ENCODE measurements around the gene KCTD16.

The KCTD16 gene

DNA sequence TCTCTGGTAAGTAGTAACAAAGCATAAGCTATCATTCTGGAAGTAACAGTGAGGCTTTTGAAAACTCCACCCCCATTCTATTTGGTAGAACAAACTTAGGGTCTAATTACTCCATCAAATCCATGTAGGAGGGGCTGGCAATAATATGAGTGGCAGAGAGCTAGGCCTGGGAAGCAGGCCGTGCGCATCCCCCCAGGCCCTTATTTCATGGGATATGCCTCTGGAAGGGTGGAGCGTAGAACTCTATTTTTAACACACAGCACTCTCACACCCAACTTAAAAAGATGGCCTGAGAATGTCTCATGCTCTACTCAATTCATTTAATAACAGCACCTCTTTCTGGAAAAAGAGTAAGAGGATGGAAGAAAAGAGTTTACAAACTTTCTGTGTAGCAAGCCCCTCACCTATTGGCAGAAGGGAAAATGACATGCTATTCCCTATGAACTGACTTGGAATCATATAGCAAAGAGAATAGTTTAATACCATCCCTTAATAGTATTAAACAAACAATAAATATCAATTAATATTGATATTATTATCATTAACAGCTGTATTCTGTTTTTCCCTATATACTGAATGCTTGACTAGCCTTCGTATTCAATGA is 233.2 kb downstream of the KCTD16 start:
- DNase-seq, result no peak
- Histone ChIP-seq H3K36me3 (replicated peaks; ENCODE audit: insufficient read depth, low read length) (no peaks in the 10 kb centered on the region), H3F3A (ENCODE audit: insufficient read depth, low read length) (no peaks in the 10 kb centered on the region), H4K20me1 (ENCODE audit: insufficient read depth, low read length) (no peaks in the 10 kb centered on the region), H3K9me2 (replicated peaks; ENCODE audit: insufficient read depth, low read length) (no peaks in the 10 kb centered on the region), H3K27me3 (replicated peaks; ENCODE audit: insufficient read depth, low read length) (no peaks in the 10 kb centered on the region), H3K4me3 (ENCODE audit: low read length) (no peak overlapping the region), H3K9me3 (replicated peaks; ENCODE audit: insufficient read depth, low read length) (no peaks in the 10 kb centered on the region), H3K27ac (ENCODE audit: low read length) (no peak overlapping the region), H2AFZ (ENCODE audit: low read length) (no peak overlapping the region), H3K4me1 (ENCODE audit: low read length) (no peaks in the 10 kb centered on the region), H3K79me2 (ENCODE audit: low read length) (no peaks in the 10 kb centered on the region), H3K4me2 (ENCODE audit: low read depth, low read length) (no peak overlapping the region), H3K9ac (ENCODE audit: low read length) (no peak overlapping the region)
- TF ChIP-seq, protein P1, sequence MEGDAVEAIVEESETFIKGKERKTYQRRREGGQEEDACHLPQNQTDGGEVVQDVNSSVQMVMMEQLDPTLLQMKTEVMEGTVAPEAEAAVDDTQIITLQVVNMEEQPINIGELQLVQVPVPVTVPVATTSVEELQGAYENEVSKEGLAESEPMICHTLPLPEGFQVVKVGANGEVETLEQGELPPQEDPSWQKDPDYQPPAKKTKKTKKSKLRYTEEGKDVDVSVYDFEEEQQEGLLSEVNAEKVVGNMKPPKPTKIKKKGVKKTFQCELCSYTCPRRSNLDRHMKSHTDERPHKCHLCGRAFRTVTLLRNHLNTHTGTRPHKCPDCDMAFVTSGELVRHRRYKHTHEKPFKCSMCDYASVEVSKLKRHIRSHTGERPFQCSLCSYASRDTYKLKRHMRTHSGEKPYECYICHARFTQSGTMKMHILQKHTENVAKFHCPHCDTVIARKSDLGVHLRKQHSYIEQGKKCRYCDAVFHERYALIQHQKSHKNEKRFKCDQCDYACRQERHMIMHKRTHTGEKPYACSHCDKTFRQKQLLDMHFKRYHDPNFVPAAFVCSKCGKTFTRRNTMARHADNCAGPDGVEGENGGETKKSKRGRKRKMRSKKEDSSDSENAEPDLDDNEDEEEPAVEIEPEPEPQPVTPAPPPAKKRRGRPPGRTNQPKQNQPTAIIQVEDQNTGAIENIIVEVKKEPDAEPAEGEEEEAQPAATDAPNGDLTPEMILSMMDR (IDR thresholded peaks at IDR 0.05; ENCODE audit: low read length), result no peak
- TF ChIP-seq EZH2phosphoT487 (IDR thresholded peaks at IDR 0.05; ENCODE audit: low read length) (no peak), EZH2 (optimal IDR thresholded peaks at IDR 0.05; ENCODE audit: low read depth, low read length) (no peak)

DNA sequence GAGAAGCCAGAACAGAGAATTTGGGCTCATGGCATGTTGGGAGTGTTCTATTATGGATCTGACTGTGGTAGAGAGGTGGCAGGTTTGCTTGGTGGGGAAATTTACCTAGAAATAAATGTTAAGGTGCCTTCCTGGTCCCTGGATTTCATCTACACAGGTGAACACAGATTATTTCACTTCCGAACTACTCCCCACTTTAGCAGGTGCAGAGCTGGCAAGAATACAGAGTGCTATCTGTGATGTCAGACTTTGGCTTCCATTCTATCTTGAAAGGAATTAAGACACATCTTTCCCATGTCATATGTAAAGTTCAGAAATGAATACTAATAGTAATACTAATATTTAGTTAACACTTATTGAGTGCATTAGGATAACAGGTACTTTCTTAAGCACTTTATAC is 234.0 kb downstream of the KCTD16 start:
- H3K9me3 ChIP-seq (replicated peaks; ENCODE audit: insufficient read depth, low read length), result no peaks in the 10 kb centered on the region
- H3K27me3 ChIP-seq (replicated peaks; ENCODE audit: insufficient read depth, low read length), result no peaks in the 10 kb centered on the region
- no peaks in the 10 kb centered on the region for H3K9me2 ChIP-seq (replicated peaks; ENCODE audit: insufficient read depth, low read length)
- no peaks in the 10 kb centered on the region for H4K20me1 ChIP-seq (ENCODE audit: insufficient read depth, low read length)
- TF ChIP-seq, protein P1 (IDR thresholded peaks at IDR 0.05; ENCODE audit: low read length), result no peak
- TF ChIP-seq EZH2 (optimal IDR thresholded peaks at IDR 0.05; ENCODE audit: low read depth, low read length) (no peak), EZH2phosphoT487 (IDR thresholded peaks at IDR 0.05; ENCODE audit: low read length) (no peak)
- H3K4me1 ChIP-seq (ENCODE audit: low read length), result no peaks in the 10 kb centered on the region
- no peak overlapping the region for H3K4me2 ChIP-seq (ENCODE audit: low read depth, low read length)
- H3K27ac ChIP-seq (ENCODE audit: low read length), result no peak overlapping the region
- no peaks in the 10 kb centered on the region for H3K36me3 ChIP-seq (replicated peaks; ENCODE audit: insufficient read depth, low read length)
- no peak for DNase-seq
- H3K79me2 ChIP-seq (ENCODE audit: low read length), result no peaks in the 10 kb centered on the region
- no peak overlapping the region for H3K9ac ChIP-seq (ENCODE audit: low read length)
- H2AFZ ChIP-seq (ENCODE audit: low read length), result no peak overlapping the region
- no peaks in the 10 kb centered on the region for H3F3A ChIP-seq (ENCODE audit: insufficient read depth, low read length)
- H3K4me3 ChIP-seq (ENCODE audit: low read length), result no peak overlapping the region

DNA sequence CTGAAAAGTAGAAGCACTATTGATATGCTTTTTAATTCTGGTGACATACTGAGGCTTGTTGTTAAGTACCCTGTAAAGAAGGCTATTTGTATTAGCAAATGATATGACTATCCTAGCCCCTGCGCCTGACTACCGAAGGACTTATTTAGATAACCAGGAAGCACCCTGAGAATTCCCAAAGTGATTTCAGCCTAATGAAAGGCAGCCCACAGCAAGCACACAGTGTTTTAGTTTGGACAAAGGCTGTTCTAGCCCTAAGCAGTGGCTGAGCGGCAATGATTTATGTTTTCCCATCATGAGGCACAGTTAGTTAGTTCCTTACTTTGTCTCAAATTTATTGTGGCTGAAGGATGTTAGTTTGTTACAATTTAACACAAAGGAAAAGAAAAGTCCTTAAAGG is 235.3 kb downstream of the KCTD16 start:
- H3K9me2 ChIP-seq (replicated peaks; ENCODE audit: insufficient read depth, low read length), result no peaks in the 10 kb centered on the region
- H3K9ac ChIP-seq (ENCODE audit: low read length), result no peak overlapping the region
- no peak overlapping the region for H2AFZ ChIP-seq (ENCODE audit: low read length)
- H3F3A ChIP-seq (ENCODE audit: insufficient read depth, low read length), result no peaks in the 10 kb centered on the region
- H3K27me3 ChIP-seq (replicated peaks; ENCODE audit: insufficient read depth, low read length), result no peaks in the 10 kb centered on the region
- no peaks in the 10 kb centered on the region for H3K79me2 ChIP-seq (ENCODE audit: low read length)
- no peak overlapping the region for H3K4me2 ChIP-seq (ENCODE audit: low read depth, low read length)
- no peaks in the 10 kb centered on the region for H4K20me1 ChIP-seq (ENCODE audit: insufficient read depth, low read length)
- no peaks in the 10 kb centered on the region for H3K36me3 ChIP-seq (replicated peaks; ENCODE audit: insufficient read depth, low read length)
- no peaks in the 10 kb centered on the region for H3K9me3 ChIP-seq (replicated peaks; ENCODE audit: insufficient read depth, low read length)
- no peak overlapping the region for H3K4me3 ChIP-seq (ENCODE audit: low read length)
- H3K4me1 ChIP-seq (ENCODE audit: low read length), result no peaks in the 10 kb centered on the region
- TF ChIP-seq EZH2 (optimal IDR thresholded peaks at IDR 0.05; ENCODE audit: low read depth, low read length) (no peak), EZH2phosphoT487 (IDR thresholded peaks at IDR 0.05; ENCODE audit: low read length) (no peak)
- TF ChIP-seq, protein P1 (IDR thresholded peaks at IDR 0.05; ENCODE audit: low read length), result no peak
- no peak for DNase-seq
- no peak overlapping the region for H3K27ac ChIP-seq (ENCODE audit: low read length)
